ENCODE data around the gene DOCK4. TPM values are rescaled to one million over a fixed set of nuclear protein-coding genes. Genes with fewer than 3 reads are reported as not detected.

DOCK4 gene
- total RNA-seq, 1 donor from 2014 or later, result 43.5 TPM

- H3K36me3 ChIP-seq, result peaks cover 0 to 10% of the 10 kb centered on the region in 2 donors
- intact Hi-C loops (cut with DNase I), result no loop called here
- no peak for TF ChIP-seq CTCF (IDR thresholded peaks at IDR 0.05)
- no peaks in the 10 kb centered on the region for H3K4me1 ChIP-seq
- no peak overlapping the region for H3K27ac ChIP-seq
- no peak for DNase-seq (ENCODE audit: low spot score in 2 of 2)
- no peaks in the 10 kb centered on the region for H3K9me3 ChIP-seq
- no peaks in the 10 kb centered on the region for H3K27me3 ChIP-seq
- no peak overlapping the region for H3K4me3 ChIP-seq
Observed at GRCh38 chr7:111903797-111904196, 302.4 kb downstream of the DOCK4 start.

DNA sequence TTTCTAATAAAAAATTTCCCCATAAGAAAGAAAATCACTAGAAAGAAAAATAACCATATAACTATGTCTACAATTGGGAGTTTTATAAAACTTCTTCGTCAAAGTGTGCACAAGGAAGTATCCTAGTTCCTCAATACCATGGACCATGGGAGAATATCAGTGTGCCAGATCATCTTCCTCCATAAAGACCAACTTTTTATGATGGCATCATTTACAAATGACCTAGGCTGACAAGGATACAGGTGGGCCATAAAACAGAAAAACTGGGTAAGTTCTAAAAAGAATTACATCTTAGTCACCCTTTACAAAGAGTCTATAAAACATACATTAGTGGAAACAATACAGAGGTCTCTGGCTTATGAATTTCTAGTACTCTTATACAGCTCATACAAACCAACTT is 303.2 kb downstream of the DOCK4 start:
- Histone ChIP-seq H3K27ac (no peak overlapping the region), H3K9me3 (no peaks in the 10 kb centered on the region), H3K36me3 (peaks cover 7 to 10% of the 10 kb centered on the region in 2 donors), H3K4me1 (no peaks in the 10 kb centered on the region), H3K4me3 (no peak overlapping the region), H3K27me3 (no peaks in the 10 kb centered on the region)
- intact Hi-C loops (cut with DNase I), result no loop called here
- TF ChIP-seq CTCF (IDR thresholded peaks at IDR 0.05), result no peak
- no peak for DNase-seq (ENCODE audit: low spot score in 2 of 2)

- Histone ChIP-seq H3K4me3 (no peak overlapping the region), H3K36me3 (peaks cover 10% of the 10 kb centered on the region in 2 donors), H3K27me3 (no peaks in the 10 kb centered on the region), H3K9me3 (no peaks in the 10 kb centered on the region), H3K4me1 (no peaks in the 10 kb centered on the region), H3K27ac (no peak overlapping the region)
- DNase-seq (ENCODE audit: low spot score in 2 of 2), result no peak
- intact Hi-C loops (cut with DNase I), result no loop called here
- TF ChIP-seq CTCF (IDR thresholded peaks at IDR 0.05), result no peak
Observed at GRCh38 chr7:111900283-111900682, 305.9 kb downstream of the DOCK4 start.

GRCh38 chr7:111895049-111895448 is 311.1 kb downstream of the DOCK4 start:
- Histone ChIP-seq H3K4me3 (no peak overlapping the region), H3K36me3 (peaks cover 1 to 10% of the 10 kb centered on the region in 2 donors), H3K4me1 (no peaks in the 10 kb centered on the region), H3K27me3 (no peaks in the 10 kb centered on the region), H3K27ac (no peak overlapping the region), H3K9me3 (no peaks in the 10 kb centered on the region)
- intact Hi-C loops (cut with DNase I), result no loop called here
- no peak for TF ChIP-seq CTCF (IDR thresholded peaks at IDR 0.05)
- no peak for DNase-seq (ENCODE audit: low spot score in 2 of 2)

GRCh38 chr7:111894518-111894917 is 311.7 kb downstream of the DOCK4 start:
- no peak overlapping the region for H3K27ac ChIP-seq
- no peaks in the 10 kb centered on the region for H3K9me3 ChIP-seq
- H3K27me3 ChIP-seq, result no peaks in the 10 kb centered on the region
- no peak for TF ChIP-seq CTCF (IDR thresholded peaks at IDR 0.05)
- H3K4me1 ChIP-seq, result no peaks in the 10 kb centered on the region
- H3K36me3 ChIP-seq, result peaks cover 0 to 10% of the 10 kb centered on the region in 2 donors
- intact Hi-C loops (cut with DNase I), result no loop called here
- H3K4me3 ChIP-seq, result no peak overlapping the region
- no peak for DNase-seq (ENCODE audit: low spot score in 2 of 2)

DNA sequence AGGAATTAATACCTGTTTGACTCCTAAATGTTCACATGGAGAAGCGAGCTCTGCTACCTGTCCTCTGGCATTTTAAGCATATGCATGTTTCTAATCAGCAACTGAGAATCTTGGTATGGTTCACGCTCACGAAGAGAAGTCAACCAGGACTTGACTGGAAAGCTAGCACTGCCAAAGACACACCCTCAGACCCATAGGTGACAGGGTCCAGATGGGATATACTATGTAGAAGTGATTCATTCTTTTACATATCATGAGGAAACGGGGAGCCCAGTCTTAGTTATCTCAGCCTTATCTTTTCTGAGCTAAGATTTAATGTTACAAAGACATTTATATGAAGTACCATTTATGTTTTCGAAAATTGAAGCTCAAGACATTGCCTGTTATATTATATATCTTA is 313.0 kb downstream of the DOCK4 start:
- Histone ChIP-seq H3K4me3 (no peak overlapping the region), H3K9me3 (no peaks in the 10 kb centered on the region), H3K36me3 (peaks cover 0 to 5% of the 10 kb centered on the region in 2 donors), H3K27ac (no peak overlapping the region), H3K4me1 (no peaks in the 10 kb centered on the region), H3K27me3 (no peaks in the 10 kb centered on the region)
- DNase-seq (ENCODE audit: low spot score in 2 of 2), result no peak
- intact Hi-C loops (cut with DNase I), result no loop called here
- TF ChIP-seq CTCF (IDR thresholded peaks at IDR 0.05), result no peak
